IMR-90 (cell line): ENCODE measurements around the gene UBE2N. TPM values are rescaled to one million over a fixed set of nuclear protein-coding genes. Genes with fewer than 3 reads are reported as not detected.

Experiments used
- ATAC-seq: fragments of 200-7000 bp; cut with Tn5 transposase; 2 replicates; pipeline ENCODE4 v1.9.1; 2020; ENCODE audit warnings: low read depth, mild to moderate bottlenecking, moderate library complexity
- BruUV-seq: library from RNA; stranded (reverse); fragments of 400-500 nt; replicated peaks from 2 replicates; lab custom pipeline; 2021; lab: Mats Ljungman, UMichigan
- CTCF ChIA-PET: fragments of 300-600 bp; formaldehyde crosslinking; extraction: SDS; loops from one replicate; lab custom pipeline; 2021; ENCODE audit warnings: antibody characterized with exemption; lab: Yijun Ruan, JAX
- POLR2A ChIA-PET: fragments of 300-600 bp; sonication (Branson Sonifier 250); formaldehyde crosslinking; loops from one replicate; lab custom pipeline; 2022; ENCODE audit warnings: antibody characterized with exemption; ENCODE audit not compliant: unreplicated experiment; lab: Charles Lee
- DNase-seq: peaks from one replicate; pipeline ENCODE4 v3.0.0; 2013
- H2AFZ ChIP-seq: replicated peaks from 2 replicates; pipeline ENCODE3; 2013; ENCODE audit warnings: low read length, mild to moderate bottlenecking; ENCODE audit not compliant: poor library complexity
- H2AK5ac ChIP-seq: 2 replicates; pipeline ENCODE4 v1.6.1; 2013; ENCODE audit warnings: low read depth, low read length, inconsistent platforms
- H2AK9ac ChIP-seq: replicated peaks from 2 replicates; pipeline ENCODE3; 2013; ENCODE audit warnings: mild to moderate bottlenecking, low read depth, low read length, moderate library complexity; ENCODE audit not compliant: poor library complexity
- H2BK120ac ChIP-seq: 2 replicates; pipeline ENCODE4 v1.6.1; 2013; ENCODE audit warnings: low read depth, low read length, inconsistent platforms
- H2BK15ac ChIP-seq: 3 replicates; pipeline ENCODE4 v1.6.1; 2013; ENCODE audit warnings: low read depth, low read length, inconsistent platforms
- H2BK20ac ChIP-seq: 2 replicates; pipeline ENCODE4 v1.6.1; 2013; ENCODE audit warnings: low read depth, mild to moderate bottlenecking, inconsistent platforms, low read length, moderate library complexity
- H2BK5ac ChIP-seq: 2 replicates; pipeline ENCODE4 v1.6.1; 2013; ENCODE audit warnings: mild to moderate bottlenecking, low read depth, low read length, inconsistent platforms; ENCODE audit not compliant: poor library complexity, severe bottlenecking
- H3K14ac ChIP-seq: replicated peaks from 2 replicates; pipeline ENCODE4 v1.6.1; 2013; ENCODE audit warnings: low read depth, low read length, inconsistent platforms
- H3K18ac ChIP-seq: 2 replicates; pipeline ENCODE4 v1.6.1; 2013; ENCODE audit warnings: low read depth, low read length, control low read depth
- H3K23ac ChIP-seq: 2 replicates; pipeline ENCODE4 v1.6.1; 2013; ENCODE audit warnings: low read depth, low read length, inconsistent platforms
- H3K27ac ChIP-seq: 2 replicates; pipeline ENCODE4 v1.5.1; 2013; ENCODE audit warnings: mild to moderate bottlenecking, control low read depth, low read length; ENCODE audit not compliant: insufficient read depth
- H3K27me3 ChIP-seq: 2 replicates; pipeline ENCODE4 v1.6.1; 2013; ENCODE audit warnings: low read length; ENCODE audit not compliant: control insufficient read depth, insufficient read depth
- H3K36me3 ChIP-seq: 2 replicates; pipeline ENCODE4 v1.6.1; 2013; ENCODE audit warnings: low read length, mixed read lengths; ENCODE audit not compliant: control insufficient read depth, insufficient read depth
- H3K4ac ChIP-seq: 2 replicates; pipeline ENCODE4 v1.6.1; 2013; ENCODE audit warnings: low read depth, low read length, inconsistent platforms
- H3K4me1 ChIP-seq: 2 replicates; pipeline ENCODE4 v1.6.1; 2013; ENCODE audit warnings: low read length, mixed read lengths; ENCODE audit not compliant: control insufficient read depth, insufficient read depth
- H3K4me2 ChIP-seq: 2 replicates; pipeline ENCODE4 v1.6.1; 2013; ENCODE audit warnings: low read depth, mild to moderate bottlenecking, control low read depth, low read length, moderate library complexity
- H3K4me3 ChIP-seq: 2 replicates; pipeline ENCODE4 v1.5.1; 2013; ENCODE audit warnings: low read depth, mild to moderate bottlenecking, control low read depth, low read length, moderate library complexity; ENCODE audit not compliant: insufficient read depth
- H3K56ac ChIP-seq: 2 replicates; pipeline ENCODE4 v1.6.1; 2013; ENCODE audit warnings: low read length, inconsistent platforms; ENCODE audit not compliant: insufficient read depth; ENCODE audit errors: extremely low read depth
- H3K79me1 ChIP-seq, 2 experiments: 2 replicates each; pipeline ENCODE4 v1.6.1; 2013; ENCODE audit warnings: low read length in 2 of 2, inconsistent platforms in 1 of 2, low read depth in 1 of 2
- H3K9ac ChIP-seq: 2 replicates; pipeline ENCODE4 v1.6.1; 2013; ENCODE audit warnings: low read depth, low read length, control low read depth
- H3K9me1 ChIP-seq: 2 replicates; pipeline ENCODE4 v1.6.1; 2013; ENCODE audit warnings: low read length, inconsistent platforms; ENCODE audit not compliant: insufficient read depth
- H3K9me3 ChIP-seq: 2 replicates; pipeline ENCODE4 v1.6.1; 2013; ENCODE audit warnings: low read length; ENCODE audit not compliant: control insufficient read depth, insufficient read depth
- H4K20me1 ChIP-seq: 2 replicates; pipeline ENCODE4 v1.6.1; 2013; ENCODE audit warnings: low read length, inconsistent platforms; ENCODE audit not compliant: insufficient read depth
- H4K5ac ChIP-seq: 2 replicates; pipeline ENCODE4 v1.6.1; 2013; ENCODE audit warnings: mild to moderate bottlenecking, low read depth, low read length, control low read depth
- H4K8ac ChIP-seq, 2 experiments: 2 replicates each; pipeline ENCODE4 v1.6.1; 2013; ENCODE audit warnings: low read depth in 2 of 2, low read length in 2 of 2, control low read depth in 1 of 2, inconsistent platforms in 1 of 2
- H4K91ac ChIP-seq: 2 replicates; pipeline ENCODE4 v1.6.1; 2013; ENCODE audit warnings: low read depth, low read length, inconsistent platforms; ENCODE audit not compliant: insufficient read depth
- BHLHE40 ChIP-seq: fragments of 150-350 bp; IDR thresholded peaks from 2 replicates; pipeline ENCODE4 v1.6.1; 2016; ENCODE audit warnings: mild to moderate bottlenecking, low read depth, low read length
- CEBPB ChIP-seq: IDR thresholded peaks from 2 replicates; pipeline ENCODE4 v1.6.1; 2012; ENCODE audit warnings: low read depth, low read length, improper control_type of control experiment
- CHD1 ChIP-seq: IDR thresholded peaks from 2 replicates; pipeline ENCODE4 v1.6.1; 2012; ENCODE audit warnings: low read depth, low read length, improper control_type of control experiment
- CTCF ChIP-seq: conservative IDR thresholded peaks from 2 replicates; pipeline ENCODE4 v1.5.1; 2012; ENCODE audit warnings: mild to moderate bottlenecking, low read depth, low read length, improper control_type of control experiment
- FOS ChIP-seq: fragments of 150-350 bp; IDR thresholded peaks from 2 replicates; pipeline ENCODE4 v1.6.1; 2016; ENCODE audit warnings: low read depth, low read length
- MAFK ChIP-seq: IDR thresholded peaks from 2 replicates; pipeline ENCODE4 v1.6.1; 2012; ENCODE audit warnings: low read depth, low read length, improper control_type of control experiment
- MAZ ChIP-seq: IDR thresholded peaks from 2 replicates; pipeline ENCODE4 v1.6.1; 2012; ENCODE audit warnings: low read depth, mild to moderate bottlenecking, low read length, improper control_type of control experiment, moderate library complexity, borderline replicate concordance
- MXI1 ChIP-seq: IDR thresholded peaks from 2 replicates; pipeline ENCODE4 v1.6.1; 2012; ENCODE audit warnings: low read depth, mild to moderate bottlenecking, low read length, moderate library complexity, borderline replicate concordance
- NFE2L2 ChIP-seq: fragments of 150-350 bp; IDR thresholded peaks from 2 replicates; pipeline ENCODE4 v1.6.1; 2016; ENCODE audit warnings: low read depth, mild to moderate bottlenecking, low read length
- POLR2A ChIP-seq: IDR thresholded peaks from 2 replicates; pipeline ENCODE4 v1.6.1; 2012; ENCODE audit warnings: mild to moderate bottlenecking, low read depth, low read length
- RCOR1 ChIP-seq: IDR thresholded peaks from 2 replicates; pipeline ENCODE4 v1.6.1; 2012; ENCODE audit warnings: mild to moderate bottlenecking, low read length, improper control_type of control experiment; ENCODE audit not compliant: insufficient replicate concordance
- RFX5 ChIP-seq: IDR thresholded peaks from 2 replicates; pipeline ENCODE4 v1.8.0; 2012; ENCODE audit warnings: low read depth, mild to moderate bottlenecking, low read length, moderate library complexity
- SMC3 ChIP-seq: fragments of 150-350 bp; IDR thresholded peaks from 2 replicates; pipeline ENCODE4 v1.6.1; 2016; ENCODE audit warnings: low read depth, mild to moderate bottlenecking, antibody characterized with exemption, low read length, moderate library complexity
- USF2 ChIP-seq: fragments of 150-350 bp; IDR thresholded peaks from 2 replicates; pipeline ENCODE4 v1.6.1; 2017; ENCODE audit warnings: mild to moderate bottlenecking, antibody characterized with exemption, low read length, low read depth
- WGBS, 2 experiments: methylation state at CpG; one replicate each; pipeline versions ENCODE4 v1.1.5 to v1.1.7; 2013; ENCODE audit warnings: missing lambda C conversion rate in 2 of 2; ENCODE audit not compliant: insufficient read length in 1 of 2; ENCODE audit errors: extremely low coverage in 2 of 2; 5-methylcytosine and 5-hydroxymethylcytosine counted together
- dilution Hi-C: fragments of 300-500 bp; cut with HindIII; formaldehyde crosslinking; loops from one replicate; pipeline ENCODE4 v1.14.3; 2018; ENCODE audit warnings: low sequenced_read_pairs; ENCODE audit not compliant: unreplicated experiment
- in situ Hi-C: fragments of 300-500 bp; cut with MboI; formaldehyde crosslinking; loops from 3 replicates; pipeline ENCODE4 v1.14.3; 2019; ENCODE audit warnings: low sequenced_read_pairs, inconsistent platforms, mixed read lengths
- intact Hi-C: fragments of 100-400 bp; cut with micrococcal nuclease; formaldehyde crosslinking; loops from 2 replicates; pipeline ENCODE4 v1.10.0; 2022
- polyA plus RNA-seq, 3 experiments: library from polyadenylated mRNA; depleted of rRNA; stranded (reverse); fragments of >200 nt; gene quantifications; 2 replicates each; pipeline ENCODE4 v1.2.3, GENCODE V29; 2012; ENCODE audit warnings: low replicate concordance in 1 of 3
- total RNA-seq: library from RNA; depleted of rRNA; stranded (reverse); fragments of >200 nt; gene quantifications from 2 replicates; pipeline ENCODE4 v1.2.3, GENCODE V29; 2012

The UBE2N gene
- total and polyA plus RNA-seq, 2 of the 4 experiments (the other 2 are of a cell fraction), result 64.5 to 103 TPM

- TF ChIP-seq RCOR1, result no peak
These were observed 67.6 kb downstream of the UBE2N start (continued) for GRCh38 chr12:93373961-93374656.

- H3K9me3 ChIP-seq, result no peaks in the 10 kb centered on the region
- no peak overlapping the region for H2AFZ ChIP-seq
- no peak overlapping the region for H2AK5ac ChIP-seq
- H3K9ac ChIP-seq, result no peak overlapping the region
- no peak overlapping the region for H4K5ac ChIP-seq
- in situ Hi-C loops (no loop called here), dilution Hi-C loops (no loop called here), intact Hi-C loops (no loop called here)
- H3K14ac ChIP-seq, result no peak overlapping the region
- no peak for ATAC-seq
- no peak for TF ChIP-seq BHLHE40
- TF ChIP-seq CTCF, result no peak
- no peak for TF ChIP-seq USF2
- no peak for TF ChIP-seq MAFK
- TF ChIP-seq POLR2A, result no peak
- no peak for TF ChIP-seq SMC3
- TF ChIP-seq MAZ, result no peak
- TF ChIP-seq RCOR1, result no peak
- TF ChIP-seq MXI1, result no peak
- no peak for TF ChIP-seq RFX5
- TF ChIP-seq NFE2L2, result no peak
- no peak for TF ChIP-seq CEBPB
- TF ChIP-seq CHD1, result no peak
- TF ChIP-seq FOS, result no peak
- no peaks in the 10 kb centered on the region for H4K20me1 ChIP-seq
- H2BK5ac ChIP-seq, result no peak overlapping the region
- no peak for DNase-seq
- no peak overlapping the region for H3K18ac ChIP-seq
- H3K4ac ChIP-seq, result no peak overlapping the region
- no TSS peak for BruUV-seq
- no peaks in the 10 kb centered on the region; the same call in 1 of the 2 replicates for H3K4me1 ChIP-seq
- H3K4me2 ChIP-seq, result no peak overlapping the region
- H3K27ac ChIP-seq, result no peak overlapping the region
- H2BK20ac ChIP-seq, result no peak overlapping the region
- H3K4me3 ChIP-seq, result no peak overlapping the region
- ChIA-PET POLR2A (no interaction called here), CTCF (no interaction called here)
- no peak overlapping the region for H3K23ac ChIP-seq
- no peaks in the 10 kb centered on the region for H3K36me3 ChIP-seq
- peaks cover 0 to 2% of the 10 kb centered on the region in 2 experiments; a peak in 1 of 4 replicates for H3K79me1 ChIP-seq
- no peaks in the 10 kb centered on the region for H3K27me3 ChIP-seq
- no peak overlapping the region for H4K91ac ChIP-seq
- H2AK9ac ChIP-seq, result no peak overlapping the region
- no peak overlapping the region for H3K56ac ChIP-seq
- no peaks in the 10 kb centered on the region for H3K9me1 ChIP-seq
- no peak overlapping the region for H2BK15ac ChIP-seq
- H2BK120ac ChIP-seq, result no peak overlapping the region
- no peak overlapping the region for H4K8ac ChIP-seq
- no CpG with 5 or more reads among the region's 6 CpGs for WGBS, 2 experiments
These were observed 70.8 kb downstream of the UBE2N start for GRCh38 chr12:93370947-93371346.
